HepG2 (cell line): ENCODE results near the gene RNF133. TPM values are rescaled to one million over a fixed set of nuclear protein-coding genes. Genes with fewer than 3 reads are reported as not detected.

ENCODE experiments used
- GATA4 ChIP-seq: sonication (generic); IDR thresholded peaks from 2 replicates; pipeline ENCODE4 v1.6.1; 2016; ENCODE audit warnings: antibody characterized with exemption, low read depth, borderline replicate concordance
- JDP2 ChIP-seq: sonication (generic); formaldehyde crosslinking; IDR thresholded peaks from 2 replicates; pipeline ENCODE4 v1.8.1; 2022; ENCODE audit warnings: missing genetic modification reagents, borderline replicate concordance
- MIER3 ChIP-seq: IDR thresholded peaks from 2 replicates; pipeline ENCODE4 v1.6.1; 2016; ENCODE audit warnings: missing compliant biosample characterization, borderline replicate concordance
- MTF1 ChIP-seq: sonication (generic); formaldehyde crosslinking; IDR thresholded peaks from 2 replicates; pipeline ENCODE4 v1.5.0; 2020; ENCODE audit warnings: missing genetic modification reagents
- ZC3H4 ChIP-seq: sonication (generic); formaldehyde crosslinking; IDR thresholded peaks from 2 replicates; pipeline ENCODE4 v1.4.0; 2020; ENCODE audit warnings: missing genetic modification reagents, borderline replicate concordance
- ZFP62 ChIP-seq: sonication (generic); formaldehyde crosslinking; IDR thresholded peaks from 2 replicates; pipeline ENCODE4 v1.4.0; 2020; ENCODE audit warnings: missing genetic modification reagents
- ZMAT3 ChIP-seq: sonication (generic); formaldehyde crosslinking; conservative IDR thresholded peaks from 2 replicates; pipeline ENCODE4 v1.7.0; 2021; ENCODE audit warnings: missing genetic modification reagents
- ZNF232 ChIP-seq: sonication (generic); formaldehyde crosslinking; IDR thresholded peaks from 2 replicates; pipeline ENCODE4 v1.4.0; 2020; ENCODE audit warnings: missing genetic modification reagents, borderline replicate concordance
- ZNF256 ChIP-seq: sonication (generic); formaldehyde crosslinking; conservative IDR thresholded peaks from 2 replicates; pipeline ENCODE4 v1.4.0; 2020; ENCODE audit warnings: missing genetic modification reagents
- ZNF30 ChIP-seq: sonication (generic); formaldehyde crosslinking; IDR thresholded peaks from 2 replicates; pipeline ENCODE4 v1.5.0; 2020; ENCODE audit warnings: mild to moderate bottlenecking, missing genetic modification reagents
- ZNF839 ChIP-seq: sonication (generic); formaldehyde crosslinking; IDR thresholded peaks from 2 replicates; pipeline ENCODE4 v1.4.0; 2020; ENCODE audit warnings: missing genetic modification reagents, mild to moderate bottlenecking, borderline replicate concordance
- polyA plus RNA-seq, 8 experiments: library from polyadenylated mRNA; depleted of rRNA in 3 of 8; stranded (reverse) in 7 of 8; unstranded in 1 of 8; fragments of >200 nt; fragmentation: Illumina TruSeq in 4 of 8; extraction: Trizol in 4 of 8; gene quantifications; 2 replicates each; pipeline versions ENCODE4 v1.2.1 to v1.2.3, GENCODE V29; 2011 to 2016; ENCODE audit warnings: low read depth in 4 of 8, missing spikeins in 1 of 8, mixed read lengths in 1 of 8; ENCODE audit not compliant: insufficient read depth in 1 of 8
- total RNA-seq, 5 experiments: library from RNA; depleted of rRNA; stranded (reverse); fragments of >200 nt; fragmentation: Illumina TruSeq; extraction: Trizol; gene quantifications; 2 replicates each; pipeline ENCODE4 v1.2.3, GENCODE V29; 2016; ENCODE audit warnings: low read depth in 1 of 5
- TF ChIP-seq, protein P1 (sequence below): sonication (generic); formaldehyde crosslinking; IDR thresholded peaks from 2 replicates; pipeline ENCODE4 v1.8.0; 2023; ENCODE audit warnings: mild to moderate bottlenecking, missing genetic modification reagents
- TF ChIP-seq, protein P2 (sequence below): sonication (generic); formaldehyde crosslinking; IDR thresholded peaks from 2 replicates; pipeline ENCODE4 v1.4.0; 2020; ENCODE audit warnings: missing genetic modification reagents
- TF ChIP-seq, protein P3 (sequence below): IDR thresholded peaks from 2 replicates; pipeline ENCODE4 v1.6.1; 2016; ENCODE audit warnings: missing biosample characterization, missing genetic modification reagents, low read depth
- TF ChIP-seq, protein P4 (sequence below): sonication (generic); formaldehyde crosslinking; IDR thresholded peaks from 2 replicates; pipeline ENCODE4 v1.5.0; 2020; ENCODE audit warnings: missing genetic modification reagents
- TF ChIP-seq, protein P5 (sequence below): sonication (generic); formaldehyde crosslinking; IDR thresholded peaks from 2 replicates; pipeline ENCODE4 v1.4.0; 2020; ENCODE audit warnings: missing genetic modification reagents
- TF ChIP-seq, protein P6 (sequence below): sonication (generic); formaldehyde crosslinking; conservative IDR thresholded peaks from 2 replicates; pipeline ENCODE4 v1.4.0; 2020; ENCODE audit warnings: missing genetic modification reagents
- TF ChIP-seq, protein P7 (sequence below): sonication (generic); formaldehyde crosslinking; IDR thresholded peaks from 2 replicates; pipeline ENCODE4 v1.4.0; 2020; ENCODE audit warnings: missing genetic modification reagents

The RNF133 gene
- total and polyA plus RNA-seq, 2 of the 13 experiments (the other 11 are each of a cell fraction or from before 2014, with no cell fraction given) = 0.13 to 1.00 TPM

DNA sequence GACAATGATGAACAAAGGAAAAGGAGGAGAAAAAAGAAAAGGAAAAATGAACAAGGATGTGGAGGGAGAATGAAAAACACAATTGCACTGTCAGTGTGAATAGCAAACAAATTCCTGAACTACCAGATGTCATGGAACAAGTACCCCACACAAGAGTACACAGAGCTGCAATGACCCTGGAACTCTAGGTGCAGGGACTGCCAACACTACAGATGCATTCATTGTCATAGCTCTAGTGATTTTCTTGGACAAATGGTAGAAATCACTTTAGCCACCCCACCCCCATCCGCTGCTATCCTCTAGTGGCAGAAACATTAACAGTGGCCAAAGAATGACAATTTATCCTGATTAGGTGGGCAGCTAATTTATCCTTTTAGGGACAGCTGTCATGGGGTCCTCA lies 3.1 kb downstream of the RNF133 start (continued):
- TF ChIP-seq, protein P1, sequence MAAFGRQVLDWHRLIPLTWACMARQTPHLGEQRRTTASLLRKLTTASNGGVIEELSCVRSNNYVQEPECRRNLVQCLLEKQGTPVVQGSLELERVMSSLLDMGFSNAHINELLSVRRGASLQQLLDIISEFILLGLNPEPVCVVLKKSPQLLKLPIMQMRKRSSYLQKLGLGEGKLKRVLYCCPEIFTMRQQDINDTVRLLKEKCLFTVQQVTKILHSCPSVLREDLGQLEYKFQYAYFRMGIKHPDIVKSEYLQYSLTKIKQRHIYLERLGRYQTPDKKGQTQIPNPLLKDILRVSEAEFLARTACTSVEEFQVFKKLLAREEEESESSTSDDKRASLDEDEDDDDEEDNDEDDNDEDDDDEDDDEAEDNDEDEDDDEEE = no peak
- TF ChIP-seq, protein P2, sequence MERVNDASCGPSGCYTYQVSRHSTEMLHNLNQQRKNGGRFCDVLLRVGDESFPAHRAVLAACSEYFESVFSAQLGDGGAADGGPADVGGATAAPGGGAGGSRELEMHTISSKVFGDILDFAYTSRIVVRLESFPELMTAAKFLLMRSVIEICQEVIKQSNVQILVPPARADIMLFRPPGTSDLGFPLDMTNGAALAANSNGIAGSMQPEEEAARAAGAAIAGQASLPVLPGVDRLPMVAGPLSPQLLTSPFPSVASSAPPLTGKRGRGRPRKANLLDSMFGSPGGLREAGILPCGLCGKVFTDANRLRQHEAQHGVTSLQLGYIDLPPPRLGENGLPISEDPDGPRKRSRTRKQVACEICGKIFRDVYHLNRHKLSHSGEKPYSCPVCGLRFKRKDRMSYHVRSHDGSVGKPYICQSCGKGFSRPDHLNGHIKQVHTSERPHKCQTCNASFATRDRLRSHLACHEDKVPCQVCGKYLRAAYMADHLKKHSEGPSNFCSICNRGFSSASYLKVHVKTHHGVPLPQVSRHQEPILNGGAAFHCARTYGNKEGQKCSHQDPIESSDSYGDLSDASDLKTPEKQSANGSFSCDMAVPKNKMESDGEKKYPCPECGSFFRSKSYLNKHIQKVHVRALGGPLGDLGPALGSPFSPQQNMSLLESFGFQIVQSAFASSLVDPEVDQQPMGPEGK = no peak
- TF ChIP-seq, protein P3, sequence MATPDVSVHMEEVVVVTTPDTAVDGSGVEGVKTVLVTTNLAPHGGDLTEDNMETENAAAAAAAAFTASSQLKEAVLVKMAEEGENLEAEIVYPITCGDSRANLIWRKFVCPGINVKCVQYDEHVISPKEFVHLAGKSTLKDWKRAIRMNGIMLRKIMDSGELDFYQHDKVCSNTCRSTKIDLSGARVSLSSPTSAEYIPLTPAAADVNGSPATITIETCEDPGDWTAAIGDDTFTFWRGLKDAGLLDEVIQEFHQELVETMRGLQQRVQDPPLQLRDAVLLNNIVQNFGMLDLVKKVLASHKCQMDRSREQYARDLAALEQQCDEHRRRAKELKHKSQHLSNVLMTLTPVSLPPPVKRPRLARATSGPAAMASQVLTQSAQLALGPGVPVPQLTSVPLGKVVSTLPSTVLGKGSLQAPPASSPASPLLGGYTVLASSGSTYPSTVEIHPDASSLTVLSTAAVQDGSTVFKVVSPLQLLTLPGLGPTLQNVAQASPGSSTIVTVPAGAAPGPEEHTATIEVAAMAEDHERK (CRISPR knock-in tag) = no peak
- TF ChIP-seq MTF1 (CRISPR knock-in tag) = no peak
- TF ChIP-seq, protein P4, sequence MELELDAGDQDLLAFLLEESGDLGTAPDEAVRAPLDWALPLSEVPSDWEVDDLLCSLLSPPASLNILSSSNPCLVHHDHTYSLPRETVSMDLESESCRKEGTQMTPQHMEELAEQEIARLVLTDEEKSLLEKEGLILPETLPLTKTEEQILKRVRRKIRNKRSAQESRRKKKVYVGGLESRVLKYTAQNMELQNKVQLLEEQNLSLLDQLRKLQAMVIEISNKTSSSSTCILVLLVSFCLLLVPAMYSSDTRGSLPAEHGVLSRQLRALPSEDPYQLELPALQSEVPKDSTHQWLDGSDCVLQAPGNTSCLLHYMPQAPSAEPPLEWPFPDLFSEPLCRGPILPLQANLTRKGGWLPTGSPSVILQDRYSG (CRISPR knock-in tag) = no peak
- no peak for TF ChIP-seq ZC3H4 (CRISPR knock-in tag)
- TF ChIP-seq, protein P5, sequence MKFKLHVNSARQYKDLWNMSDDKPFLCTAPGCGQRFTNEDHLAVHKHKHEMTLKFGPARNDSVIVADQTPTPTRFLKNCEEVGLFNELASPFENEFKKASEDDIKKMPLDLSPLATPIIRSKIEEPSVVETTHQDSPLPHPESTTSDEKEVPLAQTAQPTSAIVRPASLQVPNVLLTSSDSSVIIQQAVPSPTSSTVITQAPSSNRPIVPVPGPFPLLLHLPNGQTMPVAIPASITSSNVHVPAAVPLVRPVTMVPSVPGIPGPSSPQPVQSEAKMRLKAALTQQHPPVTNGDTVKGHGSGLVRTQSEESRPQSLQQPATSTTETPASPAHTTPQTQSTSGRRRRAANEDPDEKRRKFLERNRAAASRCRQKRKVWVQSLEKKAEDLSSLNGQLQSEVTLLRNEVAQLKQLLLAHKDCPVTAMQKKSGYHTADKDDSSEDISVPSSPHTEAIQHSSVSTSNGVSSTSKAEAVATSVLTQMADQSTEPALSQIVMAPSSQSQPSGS (CRISPR knock-in tag) = no peak
- no peak for TF ChIP-seq ZNF232
- no peak for TF ChIP-seq ZNF30 (CRISPR knock-in tag)
- TF ChIP-seq ZNF839 = no peak
- TF ChIP-seq, protein P6, sequence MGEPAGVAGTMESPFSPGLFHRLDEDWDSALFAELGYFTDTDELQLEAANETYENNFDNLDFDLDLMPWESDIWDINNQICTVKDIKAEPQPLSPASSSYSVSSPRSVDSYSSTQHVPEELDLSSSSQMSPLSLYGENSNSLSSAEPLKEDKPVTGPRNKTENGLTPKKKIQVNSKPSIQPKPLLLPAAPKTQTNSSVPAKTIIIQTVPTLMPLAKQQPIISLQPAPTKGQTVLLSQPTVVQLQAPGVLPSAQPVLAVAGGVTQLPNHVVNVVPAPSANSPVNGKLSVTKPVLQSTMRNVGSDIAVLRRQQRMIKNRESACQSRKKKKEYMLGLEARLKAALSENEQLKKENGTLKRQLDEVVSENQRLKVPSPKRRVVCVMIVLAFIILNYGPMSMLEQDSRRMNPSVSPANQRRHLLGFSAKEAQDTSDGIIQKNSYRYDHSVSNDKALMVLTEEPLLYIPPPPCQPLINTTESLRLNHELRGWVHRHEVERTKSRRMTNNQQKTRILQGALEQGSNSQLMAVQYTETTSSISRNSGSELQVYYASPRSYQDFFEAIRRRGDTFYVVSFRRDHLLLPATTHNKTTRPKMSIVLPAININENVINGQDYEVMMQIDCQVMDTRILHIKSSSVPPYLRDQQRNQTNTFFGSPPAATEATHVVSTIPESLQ (CRISPR knock-in tag) = no peak
- no peak for TF ChIP-seq JDP2 (CRISPR knock-in tag)
- TF ChIP-seq, protein P7, sequence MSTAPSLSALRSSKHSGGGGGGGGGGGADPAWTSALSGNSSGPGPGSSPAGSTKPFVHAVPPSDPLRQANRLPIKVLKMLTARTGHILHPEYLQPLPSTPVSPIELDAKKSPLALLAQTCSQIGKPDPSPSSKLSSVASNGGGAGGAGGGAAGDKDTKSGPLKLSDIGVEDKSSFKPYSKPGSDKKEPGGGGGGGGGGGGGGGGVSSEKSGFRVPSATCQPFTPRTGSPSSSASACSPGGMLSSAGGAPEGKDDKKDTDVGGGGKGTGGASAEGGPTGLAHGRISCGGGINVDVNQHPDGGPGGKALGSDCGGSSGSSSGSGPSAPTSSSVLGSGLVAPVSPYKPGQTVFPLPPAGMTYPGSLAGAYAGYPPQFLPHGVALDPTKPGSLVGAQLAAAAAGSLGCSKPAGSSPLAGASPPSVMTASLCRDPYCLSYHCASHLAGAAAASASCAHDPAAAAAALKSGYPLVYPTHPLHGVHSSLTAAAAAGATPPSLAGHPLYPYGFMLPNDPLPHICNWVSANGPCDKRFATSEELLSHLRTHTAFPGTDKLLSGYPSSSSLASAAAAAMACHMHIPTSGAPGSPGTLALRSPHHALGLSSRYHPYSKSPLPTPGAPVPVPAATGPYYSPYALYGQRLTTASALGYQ (CRISPR knock-in tag) = no peak
- no peak for TF ChIP-seq ZMAT3 (CRISPR knock-in tag)
- no peak for TF ChIP-seq ZNF256 (CRISPR knock-in tag)
- no peak for TF ChIP-seq MIER3
- TF ChIP-seq ZFP62 (CRISPR knock-in tag) = no peak
- no peak for TF ChIP-seq GATA4
